HCT116 (cell line): ENCODE data around the gene RPL19. TPM values are rescaled to one million over a fixed set of nuclear protein-coding genes. Genes with fewer than 3 reads are reported as not detected.

Experiments used
- ATAC-seq: fragments of 200-7000 bp; cut with Tn5 transposase; 2 replicates; pipeline ENCODE4 v1.9.1; 2020; ENCODE audit warnings: mild to moderate bottlenecking, moderate library complexity
- BruUV-seq: library from RNA; stranded (reverse); fragments of 400-500 nt; replicated peaks from 2 replicates; lab custom pipeline; 2021; lab: Mats Ljungman, UMichigan
- CTCF ChIA-PET: fragments of 300-600 bp; sonication (Branson Sonifier 250); formaldehyde crosslinking; loops from one replicate; lab custom pipeline; 2021; ENCODE audit warnings: antibody characterized with exemption; lab: Charles Lee
- POLR2A ChIA-PET: fragments of 300-600, 350-600 bp; sonication (Branson Sonifier 250); formaldehyde crosslinking; loops from one replicate; lab custom pipeline; 2021; ENCODE audit warnings: antibody characterized with exemption; lab: Charles Lee
- RAD21 ChIA-PET, 2 experiments: fragments of 300-600 bp; sonication (Branson Sonifier 250); formaldehyde crosslinking; loops; one replicate each; lab custom pipeline; 2023; ENCODE audit warnings: low total read pairs in 2 of 2; ENCODE audit not compliant: uncharacterized antibody in 2 of 2, unreplicated experiment in 2 of 2, low non-redundant PET in 1 of 2; lab: Charles Lee
- DNase-seq: peaks from one replicate; pipeline ENCODE4 v3.0.0-alpha.2; 2010; ENCODE audit warnings: low read depth, low spot score
- H2AFZ ChIP-seq: fragments of 200-600 bp; shearing (Covaris generic), sonication (generic); 2 replicates; pipeline ENCODE4 v1.6.1; 2017; ENCODE audit warnings: low read depth, mixed run types, mixed read lengths, antibody characterized with exemption, low read length; ENCODE audit not compliant: poor library complexity, severe bottlenecking
- H3K27ac ChIP-seq: 2 replicates; pipeline ENCODE4 v1.5.1; 2012; ENCODE audit warnings: low read depth, low read length
- H3K27me3 ChIP-seq: fragments of 200-600 bp; sonication (generic); 2 replicates; pipeline ENCODE4 v1.6.1; 2016; ENCODE audit warnings: mixed run types, low read length, mixed read lengths; ENCODE audit not compliant: insufficient read depth
- H3K36me3 ChIP-seq, 2 experiments: fragments of 200-500 bp in 1 of 2; fragments of 200-600 bp in 1 of 2; sonication (Bioruptor generic) in 1 of 2; sonication (generic) in 1 of 2; 2 replicates each; pipeline versions ENCODE4 v1.5.1 to v1.6.1; 2014 to 2016; ENCODE audit warnings: low read length in 2 of 2, inconsistent platforms in 1 of 2, mixed read lengths in 1 of 2, mixed run types in 1 of 2; ENCODE audit not compliant: insufficient read depth in 2 of 2, control insufficient read depth in 1 of 2
- H3K4me1 ChIP-seq, 2 experiments: fragments of 200-600 bp in 1 of 2; sonication (generic) in 1 of 2; 2 replicates each; pipeline versions ENCODE4 v1.5.1 to v1.6.1; 2012 to 2017; ENCODE audit warnings: low read length in 2 of 2, inconsistent platforms in 1 of 2, mild to moderate bottlenecking in 1 of 2, mixed read lengths in 1 of 2, mixed run types in 1 of 2, moderate library complexity in 1 of 2; ENCODE audit not compliant: insufficient read depth in 2 of 2, control insufficient read depth in 1 of 2
- H3K4me2 ChIP-seq: fragments of 200-600 bp; sonication (generic); 2 replicates; pipeline ENCODE4 v1.6.1; 2017; ENCODE audit warnings: mixed run types, low read length, mixed read lengths
- H3K4me3 ChIP-seq, 2 experiments: fragments of 200-600 bp in 1 of 2; sonication (generic) in 1 of 2; replicated peaks in 1 of 2; 2 replicates each; pipeline ENCODE4 v1.5.1; 2011 to 2016; ENCODE audit warnings: low read length in 2 of 2, control low read depth in 1 of 2, low read depth in 1 of 2, mild to moderate bottlenecking in 1 of 2, mixed read lengths in 1 of 2, mixed run types in 1 of 2
- H3K79me2 ChIP-seq: fragments of 200-600 bp; sonication (generic); 2 replicates; pipeline ENCODE4 v1.6.1; 2017; ENCODE audit warnings: mild to moderate bottlenecking, mixed run types, low read length, moderate library complexity, mixed read lengths; ENCODE audit not compliant: insufficient read depth
- H3K9ac ChIP-seq: fragments of 200-600 bp; sonication (generic); 2 replicates; pipeline ENCODE4 v1.6.1; 2016; ENCODE audit warnings: low read length, mixed read lengths
- H3K9me2 ChIP-seq: fragments of 200-600 bp; sonication (generic), shearing (Covaris generic); 2 replicates; pipeline ENCODE4 v1.6.1; 2017; ENCODE audit warnings: mixed run types, mild to moderate bottlenecking, moderate library complexity; ENCODE audit not compliant: insufficient read depth
- H3K9me3 ChIP-seq, 2 experiments: fragments of 200-500 bp in 1 of 2; fragments of 200-600 bp in 1 of 2; sonication (Bioruptor generic) in 1 of 2; sonication (generic) in 1 of 2; 2 replicates each; pipeline ENCODE4 v1.6.1; 2014 to 2017; ENCODE audit warnings: low read length in 2 of 2, mixed read lengths in 2 of 2, inconsistent platforms in 1 of 2, low read depth in 1 of 2, mild to moderate bottlenecking in 1 of 2, mixed run types in 1 of 2, moderate library complexity in 1 of 2; ENCODE audit not compliant: control insufficient read depth in 1 of 2, insufficient read depth in 1 of 2
- H4K20me1 ChIP-seq: fragments of 200-600 bp; sonication (generic), shearing (Covaris generic); 2 replicates; pipeline ENCODE4 v1.6.1; 2017; ENCODE audit warnings: mixed run types, mild to moderate bottlenecking, moderate library complexity; ENCODE audit not compliant: insufficient read depth
- CEBPB ChIP-seq: IDR thresholded peaks from 2 replicates; pipeline ENCODE4 v1.6.1; 2012; ENCODE audit warnings: low read depth
- EGR1 ChIP-seq: IDR thresholded peaks from 2 replicates; pipeline ENCODE4 v1.6.1; 2012; ENCODE audit warnings: low read depth
- ELF1 ChIP-seq: IDR thresholded peaks from 2 replicates; pipeline ENCODE4 v1.6.1; 2012; ENCODE audit warnings: low read depth, borderline replicate concordance
- EZH2 ChIP-seq: fragments of 200-600 bp; sonication (generic); IDR thresholded peaks from 2 replicates; pipeline ENCODE4 v1.6.1; 2017; ENCODE audit warnings: antibody characterized with exemption, mixed run types
- EZH2phosphoT487 ChIP-seq: fragments of 200-600 bp; IDR thresholded peaks from 2 replicates; pipeline ENCODE4 v1.6.1; 2018; ENCODE audit warnings: antibody characterized with exemption, borderline replicate concordance
- FOSL1 ChIP-seq: IDR thresholded peaks from 2 replicates; pipeline ENCODE4 v1.6.1; 2012; ENCODE audit warnings: low read depth
- JUND ChIP-seq: IDR thresholded peaks from 2 replicates; pipeline ENCODE4 v1.6.1; 2012
- MAX ChIP-seq: IDR thresholded peaks from 2 replicates; pipeline ENCODE4 v1.6.1; 2012
- POLR2A ChIP-seq: IDR thresholded peaks from 2 replicates; pipeline ENCODE4 v1.7.0; 2011; ENCODE audit warnings: borderline replicate concordance; ENCODE audit not compliant: insufficient read depth, insufficient read length; ENCODE audit errors: extremely low read depth
- POLR2AphosphoS5 ChIP-seq: IDR thresholded peaks from 2 replicates; pipeline ENCODE4 v1.6.1; 2011; ENCODE audit warnings: mild to moderate bottlenecking, low read depth, low read length, moderate library complexity
- RAD21 ChIP-seq: IDR thresholded peaks from 2 replicates; pipeline ENCODE4 v1.6.1; 2012; ENCODE audit warnings: low read depth, mild to moderate bottlenecking
- SIN3A ChIP-seq: IDR thresholded peaks from 2 replicates; pipeline ENCODE4 v1.6.1; 2012; ENCODE audit warnings: low read depth
- SRF ChIP-seq: IDR thresholded peaks from 2 replicates; pipeline ENCODE4 v1.6.1; 2012; ENCODE audit warnings: low read depth
- TCF7L2 ChIP-seq: IDR thresholded peaks from 2 replicates; pipeline ENCODE4 v1.7.0; 2011; ENCODE audit warnings: borderline replicate concordance, inconsistent platforms; ENCODE audit not compliant: insufficient read depth, insufficient read length; ENCODE audit errors: extremely low read depth
- YY1 ChIP-seq: IDR thresholded peaks from 2 replicates; pipeline ENCODE4 v1.6.1; 2011; ENCODE audit warnings: low read length, low read depth, moderate library complexity, mild to moderate bottlenecking; ENCODE audit not compliant: insufficient replicate concordance; ENCODE audit errors: extremely low read depth
- ZFX ChIP-seq: fragments of 450-650 bp; IDR thresholded peaks from 2 replicates; pipeline ENCODE4 v1.6.1; 2017
- ZNF274 ChIP-seq: fragments of 200-500 bp; sonication (Bioruptor generic); IDR thresholded peaks from 2 replicates; pipeline ENCODE4 v1.6.1; 2014; ENCODE audit warnings: mild to moderate bottlenecking, low read depth, low read length, inconsistent platforms
- intact Hi-C: fragments of 100-400 bp; cut with micrococcal nuclease; formaldehyde crosslinking; loops from 2 replicates; pipeline ENCODE4 v1.10.0; 2022
- total RNA-seq: library from RNA; stranded (reverse); gene quantifications from one replicate; pipeline ENCODE4 v1.2.1, GENCODE V29; 2021; ENCODE audit not compliant: unreplicated experiment
- TF ChIP-seq, protein P1 (sequence below), 3 experiments: fragments of 200-600 bp in 1 of 3; sonication (generic) in 1 of 3; IDR thresholded peaks in 2 of 3; conservative IDR thresholded peaks in 1 of 3; 2 replicates each; pipeline ENCODE4 v1.5.1; 2012 to 2017; ENCODE audit warnings: low read depth in 2 of 3, low read length in 2 of 3, antibody characterized with exemption in 1 of 3, borderline replicate concordance in 1 of 3, control low read depth in 1 of 3, mild to moderate bottlenecking in 1 of 3, mixed read lengths in 1 of 3, mixed run types in 1 of 3, moderate library complexity in 1 of 3; ENCODE audit not compliant: insufficient read depth in 1 of 3
- TF ChIP-seq, protein P2 (sequence below): IDR thresholded peaks from 2 replicates; pipeline ENCODE4 v1.6.1; 2011; ENCODE audit warnings: mild to moderate bottlenecking, low read length, moderate library complexity; ENCODE audit not compliant: insufficient replicate concordance; ENCODE audit errors: extremely low read depth
- TF ChIP-seq, protein P3 (sequence below): IDR thresholded peaks from 2 replicates; pipeline ENCODE4 v1.6.1; 2012

The RPL19 gene
- total RNA-seq, 1 experiment from 2014 or later, result 2,276 TPM

- H4K20me1 ChIP-seq, result no peaks in the 10 kb centered on the region
- H3K9ac ChIP-seq, result no peak overlapping the region
- no peaks in the 10 kb centered on the region for H3K9me2 ChIP-seq
- no peaks in the 10 kb centered on the region for H3K79me2 ChIP-seq
- peaks cover 7% of the 10 kb centered on the region in 2 experiments; a peak in 2 of 4 replicates for H3K4me1 ChIP-seq
- ATAC-seq (no peak), DNase-seq (no peak)
- TF ChIP-seq EZH2phosphoT487 (no peak), TCF7L2 (no peak), POLR2AphosphoS5 (no peak), RAD21 (no peak), ZNF274 (no peak), JUND (no peak), POLR2A (no peak), SIN3A (no peak), CEBPB (no peak), YY1 (no peak), ELF1 (no peak), ZFX (no peak), EZH2 (no peak), EGR1 (no peak), FOSL1 (no peak), SRF (no peak), MAX (no peak)
- TF ChIP-seq, protein P1, sequence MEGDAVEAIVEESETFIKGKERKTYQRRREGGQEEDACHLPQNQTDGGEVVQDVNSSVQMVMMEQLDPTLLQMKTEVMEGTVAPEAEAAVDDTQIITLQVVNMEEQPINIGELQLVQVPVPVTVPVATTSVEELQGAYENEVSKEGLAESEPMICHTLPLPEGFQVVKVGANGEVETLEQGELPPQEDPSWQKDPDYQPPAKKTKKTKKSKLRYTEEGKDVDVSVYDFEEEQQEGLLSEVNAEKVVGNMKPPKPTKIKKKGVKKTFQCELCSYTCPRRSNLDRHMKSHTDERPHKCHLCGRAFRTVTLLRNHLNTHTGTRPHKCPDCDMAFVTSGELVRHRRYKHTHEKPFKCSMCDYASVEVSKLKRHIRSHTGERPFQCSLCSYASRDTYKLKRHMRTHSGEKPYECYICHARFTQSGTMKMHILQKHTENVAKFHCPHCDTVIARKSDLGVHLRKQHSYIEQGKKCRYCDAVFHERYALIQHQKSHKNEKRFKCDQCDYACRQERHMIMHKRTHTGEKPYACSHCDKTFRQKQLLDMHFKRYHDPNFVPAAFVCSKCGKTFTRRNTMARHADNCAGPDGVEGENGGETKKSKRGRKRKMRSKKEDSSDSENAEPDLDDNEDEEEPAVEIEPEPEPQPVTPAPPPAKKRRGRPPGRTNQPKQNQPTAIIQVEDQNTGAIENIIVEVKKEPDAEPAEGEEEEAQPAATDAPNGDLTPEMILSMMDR (IDR thresholded peaks at IDR 0.05 in 2 of 3, conservative IDR thresholded peaks at IDR 0.05 in 1 of 3; ENCODE audit: borderline replicate concordance in 1 of 3, insufficient read depth in 1 of 3, low read depth in 2 of 3, low read length in 2 of 3), result no peak
- TF ChIP-seq, protein P2, sequence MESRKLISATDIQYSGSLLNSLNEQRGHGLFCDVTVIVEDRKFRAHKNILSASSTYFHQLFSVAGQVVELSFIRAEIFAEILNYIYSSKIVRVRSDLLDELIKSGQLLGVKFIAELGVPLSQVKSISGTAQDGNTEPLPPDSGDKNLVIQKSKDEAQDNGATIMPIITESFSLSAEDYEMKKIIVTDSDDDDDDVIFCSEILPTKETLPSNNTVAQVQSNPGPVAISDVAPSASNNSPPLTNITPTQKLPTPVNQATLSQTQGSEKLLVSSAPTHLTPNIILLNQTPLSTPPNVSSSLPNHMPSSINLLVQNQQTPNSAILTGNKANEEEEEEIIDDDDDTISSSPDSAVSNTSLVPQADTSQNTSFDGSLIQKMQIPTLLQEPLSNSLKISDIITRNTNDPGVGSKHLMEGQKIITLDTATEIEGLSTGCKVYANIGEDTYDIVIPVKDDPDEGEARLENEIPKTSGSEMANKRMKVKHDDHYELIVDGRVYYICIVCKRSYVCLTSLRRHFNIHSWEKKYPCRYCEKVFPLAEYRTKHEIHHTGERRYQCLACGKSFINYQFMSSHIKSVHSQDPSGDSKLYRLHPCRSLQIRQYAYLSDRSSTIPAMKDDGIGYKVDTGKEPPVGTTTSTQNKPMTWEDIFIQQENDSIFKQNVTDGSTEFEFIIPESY, result no peak
- TF ChIP-seq, protein P3, sequence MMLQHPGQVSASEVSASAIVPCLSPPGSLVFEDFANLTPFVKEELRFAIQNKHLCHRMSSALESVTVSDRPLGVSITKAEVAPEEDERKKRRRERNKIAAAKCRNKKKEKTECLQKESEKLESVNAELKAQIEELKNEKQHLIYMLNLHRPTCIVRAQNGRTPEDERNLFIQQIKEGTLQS, result no peak
- no TSS peak for BruUV-seq
- intact Hi-C loops, result no loop called here
- H3K27ac ChIP-seq, result no peak overlapping the region
- H2AFZ ChIP-seq, result no peak overlapping the region
- no peak overlapping the region for H3K4me2 ChIP-seq
- H3K27me3 ChIP-seq, result no peaks in the 10 kb centered on the region
- no peaks in the 10 kb centered on the region for H3K36me3 ChIP-seq
- ChIA-PET POLR2A (no interaction called here), RAD21 (no interaction called here), CTCF (no interaction called here)
- no peaks in the 10 kb centered on the region for H3K9me3 ChIP-seq
- no peak overlapping the region for H3K4me3 ChIP-seq
Observed at GRCh38 chr17:39222151-39222550, 22.1 kb downstream of the RPL19 start.
